IMR-90 (cell line): Measurements from ENCODE around the gene CIZ1. TPM values are rescaled to one million over a fixed set of nuclear protein-coding genes. Genes with fewer than 3 reads are reported as not detected.

ENCODE experiments used
- ATAC-seq: fragments of 200-7000 bp; cut with Tn5 transposase; 2 replicates; pipeline ENCODE4 v1.9.1; 2020; ENCODE audit warnings: low read depth, mild to moderate bottlenecking, moderate library complexity
- BruUV-seq: library from RNA; stranded (reverse); fragments of 400-500 nt; replicated peaks from 2 replicates; lab custom pipeline; 2021; lab: Mats Ljungman, UMichigan
- CTCF ChIA-PET: fragments of 300-600 bp; formaldehyde crosslinking; extraction: SDS; loops from one replicate; lab custom pipeline; 2021; ENCODE audit warnings: antibody characterized with exemption; lab: Yijun Ruan, JAX
- POLR2A ChIA-PET: fragments of 300-600 bp; sonication (Branson Sonifier 250); formaldehyde crosslinking; loops from one replicate; lab custom pipeline; 2022; ENCODE audit warnings: antibody characterized with exemption; ENCODE audit not compliant: unreplicated experiment; lab: Charles Lee
- DNase-seq: peaks from one replicate; pipeline ENCODE4 v3.0.0; 2013
- H2AFZ ChIP-seq: replicated peaks from 2 replicates; pipeline ENCODE3; 2013; ENCODE audit warnings: low read length, mild to moderate bottlenecking; ENCODE audit not compliant: poor library complexity
- H2AK5ac ChIP-seq: 2 replicates; pipeline ENCODE4 v1.6.1; 2013; ENCODE audit warnings: low read depth, low read length, inconsistent platforms
- H2AK9ac ChIP-seq: replicated peaks from 2 replicates; pipeline ENCODE3; 2013; ENCODE audit warnings: mild to moderate bottlenecking, low read depth, low read length, moderate library complexity; ENCODE audit not compliant: poor library complexity
- H2BK120ac ChIP-seq: 2 replicates; pipeline ENCODE4 v1.6.1; 2013; ENCODE audit warnings: low read depth, low read length, inconsistent platforms
- H2BK15ac ChIP-seq: 3 replicates; pipeline ENCODE4 v1.6.1; 2013; ENCODE audit warnings: low read depth, low read length, inconsistent platforms
- H2BK20ac ChIP-seq: 2 replicates; pipeline ENCODE4 v1.6.1; 2013; ENCODE audit warnings: low read depth, mild to moderate bottlenecking, inconsistent platforms, low read length, moderate library complexity
- H2BK5ac ChIP-seq: 2 replicates; pipeline ENCODE4 v1.6.1; 2013; ENCODE audit warnings: mild to moderate bottlenecking, low read depth, low read length, inconsistent platforms; ENCODE audit not compliant: poor library complexity, severe bottlenecking
- H3K14ac ChIP-seq: replicated peaks from 2 replicates; pipeline ENCODE4 v1.6.1; 2013; ENCODE audit warnings: low read depth, low read length, inconsistent platforms
- H3K18ac ChIP-seq: 2 replicates; pipeline ENCODE4 v1.6.1; 2013; ENCODE audit warnings: low read depth, low read length, control low read depth
- H3K23ac ChIP-seq: 2 replicates; pipeline ENCODE4 v1.6.1; 2013; ENCODE audit warnings: low read depth, low read length, inconsistent platforms
- H3K27ac ChIP-seq: 2 replicates; pipeline ENCODE4 v1.5.1; 2013; ENCODE audit warnings: mild to moderate bottlenecking, control low read depth, low read length; ENCODE audit not compliant: insufficient read depth
- H3K27me3 ChIP-seq: 2 replicates; pipeline ENCODE4 v1.6.1; 2013; ENCODE audit warnings: low read length; ENCODE audit not compliant: control insufficient read depth, insufficient read depth
- H3K36me3 ChIP-seq: 2 replicates; pipeline ENCODE4 v1.6.1; 2013; ENCODE audit warnings: low read length, mixed read lengths; ENCODE audit not compliant: control insufficient read depth, insufficient read depth
- H3K4ac ChIP-seq: 2 replicates; pipeline ENCODE4 v1.6.1; 2013; ENCODE audit warnings: low read depth, low read length, inconsistent platforms
- H3K4me1 ChIP-seq: 2 replicates; pipeline ENCODE4 v1.6.1; 2013; ENCODE audit warnings: low read length, mixed read lengths; ENCODE audit not compliant: control insufficient read depth, insufficient read depth
- H3K4me2 ChIP-seq: 2 replicates; pipeline ENCODE4 v1.6.1; 2013; ENCODE audit warnings: low read depth, mild to moderate bottlenecking, control low read depth, low read length, moderate library complexity
- H3K4me3 ChIP-seq: 2 replicates; pipeline ENCODE4 v1.5.1; 2013; ENCODE audit warnings: low read depth, mild to moderate bottlenecking, control low read depth, low read length, moderate library complexity; ENCODE audit not compliant: insufficient read depth
- H3K56ac ChIP-seq: 2 replicates; pipeline ENCODE4 v1.6.1; 2013; ENCODE audit warnings: low read length, inconsistent platforms; ENCODE audit not compliant: insufficient read depth; ENCODE audit errors: extremely low read depth
- H3K79me1 ChIP-seq, 2 experiments: 2 replicates each; pipeline ENCODE4 v1.6.1; 2013; ENCODE audit warnings: low read length in 2 of 2, inconsistent platforms in 1 of 2, low read depth in 1 of 2
- H3K9ac ChIP-seq: 2 replicates; pipeline ENCODE4 v1.6.1; 2013; ENCODE audit warnings: low read depth, low read length, control low read depth
- H3K9me1 ChIP-seq: 2 replicates; pipeline ENCODE4 v1.6.1; 2013; ENCODE audit warnings: low read length, inconsistent platforms; ENCODE audit not compliant: insufficient read depth
- H3K9me3 ChIP-seq: 2 replicates; pipeline ENCODE4 v1.6.1; 2013; ENCODE audit warnings: low read length; ENCODE audit not compliant: control insufficient read depth, insufficient read depth
- H4K20me1 ChIP-seq: 2 replicates; pipeline ENCODE4 v1.6.1; 2013; ENCODE audit warnings: low read length, inconsistent platforms; ENCODE audit not compliant: insufficient read depth
- H4K5ac ChIP-seq: 2 replicates; pipeline ENCODE4 v1.6.1; 2013; ENCODE audit warnings: mild to moderate bottlenecking, low read depth, low read length, control low read depth
- H4K8ac ChIP-seq, 2 experiments: 2 replicates each; pipeline ENCODE4 v1.6.1; 2013; ENCODE audit warnings: low read depth in 2 of 2, low read length in 2 of 2, control low read depth in 1 of 2, inconsistent platforms in 1 of 2
- H4K91ac ChIP-seq: 2 replicates; pipeline ENCODE4 v1.6.1; 2013; ENCODE audit warnings: low read depth, low read length, inconsistent platforms; ENCODE audit not compliant: insufficient read depth
- BHLHE40 ChIP-seq: fragments of 150-350 bp; IDR thresholded peaks from 2 replicates; pipeline ENCODE4 v1.6.1; 2016; ENCODE audit warnings: mild to moderate bottlenecking, low read depth, low read length
- CEBPB ChIP-seq: IDR thresholded peaks from 2 replicates; pipeline ENCODE4 v1.6.1; 2012; ENCODE audit warnings: low read depth, low read length, improper control_type of control experiment
- FOS ChIP-seq: fragments of 150-350 bp; IDR thresholded peaks from 2 replicates; pipeline ENCODE4 v1.6.1; 2016; ENCODE audit warnings: low read depth, low read length
- MAZ ChIP-seq: IDR thresholded peaks from 2 replicates; pipeline ENCODE4 v1.6.1; 2012; ENCODE audit warnings: low read depth, mild to moderate bottlenecking, low read length, improper control_type of control experiment, moderate library complexity, borderline replicate concordance
- MXI1 ChIP-seq: IDR thresholded peaks from 2 replicates; pipeline ENCODE4 v1.6.1; 2012; ENCODE audit warnings: low read depth, mild to moderate bottlenecking, low read length, moderate library complexity, borderline replicate concordance
- POLR2A ChIP-seq: IDR thresholded peaks from 2 replicates; pipeline ENCODE4 v1.6.1; 2012; ENCODE audit warnings: mild to moderate bottlenecking, low read depth, low read length
- SMC3 ChIP-seq: fragments of 150-350 bp; IDR thresholded peaks from 2 replicates; pipeline ENCODE4 v1.6.1; 2016; ENCODE audit warnings: low read depth, mild to moderate bottlenecking, antibody characterized with exemption, low read length, moderate library complexity
- USF2 ChIP-seq: fragments of 150-350 bp; IDR thresholded peaks from 2 replicates; pipeline ENCODE4 v1.6.1; 2017; ENCODE audit warnings: mild to moderate bottlenecking, antibody characterized with exemption, low read length, low read depth
- WGBS, 2 experiments: methylation state at CpG; one replicate each; pipeline versions ENCODE4 v1.1.5 to v1.1.7; 2013; ENCODE audit warnings: missing lambda C conversion rate in 2 of 2; ENCODE audit not compliant: insufficient read length in 1 of 2; ENCODE audit errors: extremely low coverage in 2 of 2; 5-methylcytosine and 5-hydroxymethylcytosine counted together
- dilution Hi-C: fragments of 300-500 bp; cut with HindIII; formaldehyde crosslinking; loops from one replicate; pipeline ENCODE4 v1.14.3; 2018; ENCODE audit warnings: low sequenced_read_pairs; ENCODE audit not compliant: unreplicated experiment
- in situ Hi-C: fragments of 300-500 bp; cut with MboI; formaldehyde crosslinking; loops from 3 replicates; pipeline ENCODE4 v1.14.3; 2019; ENCODE audit warnings: low sequenced_read_pairs, inconsistent platforms, mixed read lengths
- intact Hi-C: fragments of 100-400 bp; cut with micrococcal nuclease; formaldehyde crosslinking; loops from 2 replicates; pipeline ENCODE4 v1.10.0; 2022
- polyA plus RNA-seq, 3 experiments: library from polyadenylated mRNA; depleted of rRNA; stranded (reverse); fragments of >200 nt; gene quantifications; 2 replicates each; pipeline ENCODE4 v1.2.3, GENCODE V29; 2012; ENCODE audit warnings: low replicate concordance in 1 of 3
- total RNA-seq: library from RNA; depleted of rRNA; stranded (reverse); fragments of >200 nt; gene quantifications from 2 replicates; pipeline ENCODE4 v1.2.3, GENCODE V29; 2012

CIZ1 gene
- total and polyA plus RNA-seq, 2 of the 4 experiments (the other 2 are of a cell fraction): 13.8 to 51.9 TPM

- TF ChIP-seq CEBPB (no peak), SMC3 (no peak)
Measured at GRCh38 chr9:128128836-128129590, 62.4 kb downstream of the CIZ1 start (continued).

- peaks cover 4% of the 10 kb centered on the region for H3K36me3 ChIP-seq
- H3K27ac ChIP-seq: peak overlapping the region; percentile 95
- H3K56ac ChIP-seq: peak overlapping the region; percentile 82
- H4K8ac ChIP-seq: peak overlapping the region; percentile 56 to 98
- peak overlapping the region; percentile 81 for H3K18ac ChIP-seq
- dilution Hi-C loops: no loop called here
- peak overlapping the region; percentile 91 for H2AK9ac ChIP-seq
- ATAC-seq (peak; percentile 89), DNase-seq (peak; percentile 89)
- TF ChIP-seq USF2 (peak; percentile 84), POLR2A (peak; percentile 38; the same call in 1 of the 2 replicates), MAZ (peak; percentile 86; the same call in 1 of the 2 replicates), MXI1 (peak; percentile 77; the same call in 1 of the 2 replicates), BHLHE40 (0 out of 2 replicates have a peak, but pooled peaks have one; percentile 42), CEBPB (no peak), FOS (no peak)
- peaks cover 10% of the 10 kb centered on the region for H3K9me1 ChIP-seq
- peak overlapping the region; percentile 98 for H3K4ac ChIP-seq
- CTCF ChIA-PET: interaction anchor here (1.0 kb wide), 1 partner anchor 10 kb away, joined by 3 read pairs; no protein-coding TSS in a partner anchor
- peak overlapping the region; percentile 69 for H4K5ac ChIP-seq
- peaks cover 5% of the 10 kb centered on the region for H3K27me3 ChIP-seq
- peaks cover 9 to 39% of the 10 kb centered on the region in 2 experiments; a peak in 3 of 4 replicates for H3K79me1 ChIP-seq
- WGBS, 2 experiments: 0% methylated on average over 16 of the region's 82 CpGs; no CpG with 5 or more reads in 1 of the 2 experiments
- peaks cover 10% of the 10 kb centered on the region; the same call in 1 of the 2 replicates for H3K4me1 ChIP-seq
- peak overlapping the region; percentile 98 for H2BK5ac ChIP-seq
- peak overlapping the region; percentile 99 for H2AFZ ChIP-seq
- peak overlapping the region; percentile 89; the same call in 1 of the 3 replicates for H2BK15ac ChIP-seq
- BruUV-seq: no TSS peak
- intact Hi-C loops: no loop called here
- H2BK20ac ChIP-seq: no peak overlapping the region
- H4K20me1 ChIP-seq: peaks cover 17% of the 10 kb centered on the region; the same call in 1 of the 2 replicates
- H2AK5ac ChIP-seq: peak overlapping the region; percentile 84; the same call in 1 of the 2 replicates
- no peaks in the 10 kb centered on the region for H3K9me3 ChIP-seq
- H3K9ac ChIP-seq: peak overlapping the region; percentile 94
- peak overlapping the region; percentile 96 for H3K4me3 ChIP-seq
- H3K4me2 ChIP-seq: peak overlapping the region; percentile 94
- H4K91ac ChIP-seq: peak overlapping the region; percentile 94
- H2BK120ac ChIP-seq: peak overlapping the region; percentile 95
- peak overlapping the region; percentile 99 for H3K23ac ChIP-seq
- POLR2A ChIA-PET: no interaction called here
- in situ Hi-C loops: no loop called here
- H3K14ac ChIP-seq: peak overlapping the region; percentile 97
Measured at GRCh38 chr9:128127990-128128835, 63.2 kb downstream of the CIZ1 start.
